PC-3 (cell line): Measurements from ENCODE around the gene CCDC185. TPM values are rescaled to one million over a fixed set of nuclear protein-coding genes. Genes with fewer than 3 reads are reported as not detected.

ENCODE experiments used
- ATAC-seq: fragments of 200-7000 bp; cut with Tn5 transposase; 2 replicates; pipeline ENCODE4 v1.9.1; 2020; ENCODE audit warnings: mild to moderate bottlenecking, moderate library complexity
- BruUV-seq: library from RNA; stranded (reverse); fragments of 400-500 nt; replicated peaks from 2 replicates; lab custom pipeline; 2021; lab: Mats Ljungman, UMichigan
- CTCF ChIA-PET: fragments of 300-600 bp; sonication (Branson Sonifier 250); formaldehyde crosslinking; loops from one replicate; lab custom pipeline; 2022; ENCODE audit warnings: antibody characterized with exemption; lab: Charles Lee
- POLR2A ChIA-PET: fragments of 300-600 bp; sonication (Branson Sonifier 250); formaldehyde crosslinking; loops from one replicate; lab custom pipeline; 2022; ENCODE audit warnings: antibody characterized with exemption; ENCODE audit not compliant: unreplicated experiment; lab: Charles Lee
- DNase-seq: peaks from one replicate; pipeline ENCODE4 v3.0.0-alpha.2; 2015
- H2AFZ ChIP-seq: fragments of 300-600 bp; sonication (generic); 2 replicates; pipeline ENCODE4 v1.6.0; 2016; ENCODE audit warnings: antibody characterized with exemption, low read length
- H3F3A ChIP-seq: fragments of 300-600 bp; sonication (generic); one replicate; pipeline ENCODE4 v1.6.0; 2017; ENCODE audit warnings: antibody characterized with exemption, low read length, control low read depth, mild to moderate bottlenecking; ENCODE audit not compliant: unreplicated experiment
- H3K27ac ChIP-seq: fragments of 300-600 bp; sonication (generic); 2 replicates; pipeline ENCODE4 v1.5.1; 2016; ENCODE audit warnings: mild to moderate bottlenecking, low read length
- H3K27me3 ChIP-seq: fragments of 300-600 bp; sonication (generic); 2 replicates; pipeline ENCODE4 v1.6.1; 2016; ENCODE audit warnings: low read length, mixed read lengths
- H3K36me3 ChIP-seq: fragments of 300-600 bp; sonication (generic); 2 replicates; pipeline ENCODE4 v1.6.1; 2016; ENCODE audit warnings: low read depth, mixed run types, low read length, mixed read lengths
- H3K4me1 ChIP-seq: fragments of 300-600 bp; sonication (generic); 2 replicates; pipeline ENCODE4 v1.5.1; 2016; ENCODE audit warnings: low read length; ENCODE audit not compliant: insufficient read depth
- H3K4me2 ChIP-seq: fragments of 300-600 bp; sonication (generic); 2 replicates; pipeline ENCODE4 v1.6.0; 2016; ENCODE audit warnings: low read length
- H3K4me3 ChIP-seq: fragments of 300-600 bp; sonication (generic); 2 replicates; pipeline ENCODE4 v1.5.1; 2016; ENCODE audit warnings: mild to moderate bottlenecking, low read length, mixed read lengths
- H3K79me2 ChIP-seq: fragments of 300-600 bp; sonication (generic); 2 replicates; pipeline ENCODE4 v1.6.1; 2017; ENCODE audit warnings: low read length, mixed read lengths
- H3K9ac ChIP-seq: fragments of 300-600 bp; sonication (generic); 2 replicates; pipeline ENCODE4 v1.6.0; 2016; ENCODE audit warnings: mild to moderate bottlenecking, low read length
- H3K9me2 ChIP-seq: fragments of 300-600 bp; sonication (generic); replicated peaks from 2 replicates; pipeline ENCODE4 v1.6.1; 2016; ENCODE audit warnings: mixed run types, low read length, mixed read lengths
- H3K9me3 ChIP-seq: fragments of 300-600 bp; sonication (generic); 2 replicates; pipeline ENCODE4 v1.6.1; 2016; ENCODE audit warnings: low read length, mixed read lengths
- H4K20me1 ChIP-seq: fragments of 300-600 bp; sonication (generic); 2 replicates; pipeline ENCODE4 v1.6.1; 2016; ENCODE audit warnings: low read length, mixed read lengths
- EZH2 ChIP-seq: fragments of 300-600 bp; sonication (generic); IDR thresholded peaks from one replicate; pipeline ENCODE4 v1.6.1; 2017; ENCODE audit warnings: antibody characterized with exemption, mild to moderate bottlenecking, low read length; ENCODE audit not compliant: unreplicated experiment
- EZH2phosphoT487 ChIP-seq: fragments of 300-600 bp; sonication (generic); IDR thresholded peaks from 2 replicates; pipeline ENCODE4 v1.6.1; 2018; ENCODE audit warnings: mild to moderate bottlenecking, antibody characterized with exemption, low read length, borderline replicate concordance
- intact Hi-C: fragments of 100-400 bp; cut with micrococcal nuclease; formaldehyde crosslinking; loops from 2 replicates; pipeline ENCODE4 v1.9.0; 2023
- total RNA-seq: library from RNA; depleted of rRNA; stranded (reverse); fragments of >200 nt; gene quantifications from 2 replicates; pipeline ENCODE4 v1.2.3, GENCODE V29; 2014
- TF ChIP-seq, protein P1 (sequence below): fragments of 300-600 bp; sonication (generic); conservative IDR thresholded peaks from 2 replicates; pipeline ENCODE4 v1.5.1; 2017; ENCODE audit warnings: antibody characterized with exemption, low read depth, mild to moderate bottlenecking, low read length

CCDC185 gene
- total RNA-seq, 1 experiment from 2014 or later: not detected

DNA sequence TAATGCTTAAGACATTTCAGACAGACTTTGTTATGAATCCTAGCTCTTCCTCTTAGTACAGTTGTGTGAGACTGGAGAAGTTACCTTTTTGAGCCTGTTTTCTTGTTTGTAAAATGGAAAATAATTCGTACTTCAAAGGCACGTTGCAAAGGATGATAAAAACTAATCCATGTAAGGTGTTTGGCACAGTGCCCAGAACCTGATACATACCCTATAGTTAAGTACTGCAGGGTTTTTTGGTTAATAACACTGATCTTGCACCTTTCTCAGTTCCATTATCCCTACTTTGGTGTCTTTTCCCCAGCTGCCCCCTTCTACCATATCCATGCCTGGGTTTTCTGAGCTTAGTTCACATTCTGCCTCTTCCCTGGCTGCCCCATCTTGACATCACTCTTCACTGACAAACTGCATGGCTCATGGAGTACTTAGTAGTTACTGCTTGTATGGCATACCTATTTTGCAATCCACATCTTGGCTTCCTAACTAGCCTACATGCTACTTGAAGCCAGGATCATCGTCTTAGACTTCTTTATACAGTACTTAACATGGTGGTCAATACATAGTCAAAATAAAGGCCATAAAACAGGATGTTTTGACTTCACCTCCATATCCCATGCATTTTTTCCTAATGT, 10.1 kb downstream of the CCDC185 start:
- ChIA-PET POLR2A (no interaction called here), CTCF (interaction anchor here (0.6 kb wide), 1 partner anchor 269 kb away, joined by 3 read pairs; no protein-coding TSS in a partner anchor)
- H3K9me3 ChIP-seq: no peaks in the 10 kb centered on the region
- H3K9ac ChIP-seq: no peak overlapping the region
- no TSS peak for BruUV-seq
- no peak for ATAC-seq
- H3K79me2 ChIP-seq: no peaks in the 10 kb centered on the region
- H3K27me3 ChIP-seq: peaks cover 24% of the 10 kb centered on the region
- peak; percentile 27 for DNase-seq
- TF ChIP-seq EZH2 (no peak), EZH2phosphoT487 (no peak)
- TF ChIP-seq, protein P1, sequence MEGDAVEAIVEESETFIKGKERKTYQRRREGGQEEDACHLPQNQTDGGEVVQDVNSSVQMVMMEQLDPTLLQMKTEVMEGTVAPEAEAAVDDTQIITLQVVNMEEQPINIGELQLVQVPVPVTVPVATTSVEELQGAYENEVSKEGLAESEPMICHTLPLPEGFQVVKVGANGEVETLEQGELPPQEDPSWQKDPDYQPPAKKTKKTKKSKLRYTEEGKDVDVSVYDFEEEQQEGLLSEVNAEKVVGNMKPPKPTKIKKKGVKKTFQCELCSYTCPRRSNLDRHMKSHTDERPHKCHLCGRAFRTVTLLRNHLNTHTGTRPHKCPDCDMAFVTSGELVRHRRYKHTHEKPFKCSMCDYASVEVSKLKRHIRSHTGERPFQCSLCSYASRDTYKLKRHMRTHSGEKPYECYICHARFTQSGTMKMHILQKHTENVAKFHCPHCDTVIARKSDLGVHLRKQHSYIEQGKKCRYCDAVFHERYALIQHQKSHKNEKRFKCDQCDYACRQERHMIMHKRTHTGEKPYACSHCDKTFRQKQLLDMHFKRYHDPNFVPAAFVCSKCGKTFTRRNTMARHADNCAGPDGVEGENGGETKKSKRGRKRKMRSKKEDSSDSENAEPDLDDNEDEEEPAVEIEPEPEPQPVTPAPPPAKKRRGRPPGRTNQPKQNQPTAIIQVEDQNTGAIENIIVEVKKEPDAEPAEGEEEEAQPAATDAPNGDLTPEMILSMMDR: no peak
- no peak overlapping the region; the same call in 1 of the 2 replicates for H3K4me2 ChIP-seq
- no peaks in the 10 kb centered on the region for H4K20me1 ChIP-seq
- no peak overlapping the region for H3K27ac ChIP-seq
- peaks cover 15% of the 10 kb centered on the region for H3K4me1 ChIP-seq
- H3F3A ChIP-seq: no peaks in the 10 kb centered on the region
- no peak overlapping the region for H3K4me3 ChIP-seq
- no peak overlapping the region for H2AFZ ChIP-seq
- H3K9me2 ChIP-seq: no peaks in the 10 kb centered on the region
- H3K36me3 ChIP-seq: no peaks in the 10 kb centered on the region
- intact Hi-C loops: no loop called here

GRCh38 chr1:223405507-223405906, 12.3 kb downstream of the CCDC185 start:
- peaks cover 15% of the 10 kb centered on the region for H3K4me1 ChIP-seq
- peaks cover 33% of the 10 kb centered on the region for H3K27me3 ChIP-seq
- H3K4me2 ChIP-seq: no peak overlapping the region
- no peak overlapping the region for H3K27ac ChIP-seq
- TF ChIP-seq, protein P1: no peak
- no peak for TF ChIP-seq EZH2
- no peak for TF ChIP-seq EZH2phosphoT487
- POLR2A ChIA-PET: no interaction called here
- H4K20me1 ChIP-seq: no peaks in the 10 kb centered on the region
- H3F3A ChIP-seq: no peaks in the 10 kb centered on the region
- H3K9me3 ChIP-seq: no peaks in the 10 kb centered on the region
- no peak overlapping the region for H2AFZ ChIP-seq
- BruUV-seq: no TSS peak
- no peaks in the 10 kb centered on the region for H3K9me2 ChIP-seq
- no peaks in the 10 kb centered on the region for H3K36me3 ChIP-seq
- no peak overlapping the region for H3K4me3 ChIP-seq
- intact Hi-C loops: no loop called here
- CTCF ChIA-PET: no interaction called here
- DNase-seq (no peak), ATAC-seq (no peak)
- H3K9ac ChIP-seq: no peak overlapping the region
- no peaks in the 10 kb centered on the region for H3K79me2 ChIP-seq

GRCh38 chr1:223410036-223410435, 16.8 kb downstream of the CCDC185 start:
- Histone ChIP-seq H3K27ac (no peak overlapping the region), H3K4me3 (no peak overlapping the region), H3K9me2 (no peaks in the 10 kb centered on the region), H4K20me1 (no peaks in the 10 kb centered on the region), H3F3A (no peaks in the 10 kb centered on the region), H3K79me2 (no peaks in the 10 kb centered on the region), H2AFZ (no peak overlapping the region), H3K4me2 (no peak overlapping the region), H3K9ac (no peak overlapping the region), H3K4me1 (no peaks in the 10 kb centered on the region), H3K27me3 (peaks cover 74% of the 10 kb centered on the region), H3K9me3 (no peaks in the 10 kb centered on the region), H3K36me3 (no peaks in the 10 kb centered on the region)
- CTCF ChIA-PET: no interaction called here
- TF ChIP-seq EZH2phosphoT487 (no peak), EZH2 (no peak)
- TF ChIP-seq, protein P1: no peak
- no TSS peak for BruUV-seq
- intact Hi-C loops: no loop called here
- POLR2A ChIA-PET: no interaction called here
- ATAC-seq (no peak), DNase-seq (no peak)
